Measurements from ENCODE around the gene KLHDC8B.

GRCh38 chr3:49157289-49157688, 14.1 kb upstream of the KLHDC8B start:
- TF ChIP-seq EZH2 (optimal IDR thresholded peaks at IDR 0.05; ENCODE audit: low read depth, low read length) = no peak
- no peak for TF ChIP-seq CTCF (IDR thresholded peaks at IDR 0.05; ENCODE audit: low read length)
- TF ChIP-seq EZH2phosphoT487 (IDR thresholded peaks at IDR 0.05; ENCODE audit: low read length) = no peak

Data from MM.1S (cell line).